Measurements from ENCODE around the gene UNC13C. TPM values are rescaled to one million over a fixed set of nuclear protein-coding genes. Genes with fewer than 3 reads are reported as not detected.

The UNC13C gene
- polyA plus RNA-seq, 1 donor from 2014 or later = 4.0 TPM

DNA sequence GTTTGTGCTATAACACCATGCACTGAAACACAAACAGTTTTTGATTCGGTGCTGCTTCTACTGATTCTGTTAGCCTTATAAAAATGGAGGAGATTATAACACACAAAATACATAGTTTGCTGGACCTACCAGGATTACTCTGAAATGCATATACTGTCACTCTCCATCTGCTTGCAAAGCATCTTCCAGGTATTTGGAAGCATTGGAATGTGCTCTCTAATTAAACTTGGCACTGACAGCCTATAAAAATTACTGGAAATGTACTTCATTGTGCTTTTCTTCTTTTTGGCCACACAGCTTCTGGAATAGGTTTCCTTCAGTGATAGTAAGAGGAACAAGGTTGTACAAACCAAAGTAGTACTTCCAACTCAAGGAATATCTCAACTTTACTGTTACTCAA lies 376.1 kb downstream of the UNC13C start:
- no peaks in the 10 kb centered on the region for H3F3A ChIP-seq (ENCODE audit: insufficient read depth, low read length, poor library complexity, severe bottlenecking)
- no peak overlapping the region for H2AFZ ChIP-seq (ENCODE audit: low read depth, low read length)
- TF ChIP-seq EP300 (conservative IDR thresholded peaks at IDR 0.05; ENCODE audit: poor library complexity, severe bottlenecking) (no peak), SMC3 (conservative IDR thresholded peaks at IDR 0.05; ENCODE audit: poor library complexity) (no peak), TAF1 (IDR thresholded peaks at IDR 0.05; ENCODE audit: low read depth) (no peak), RAD21 (conservative IDR thresholded peaks at IDR 0.05) (no peak), EZH2 (IDR thresholded peaks at IDR 0.05; ENCODE audit: borderline replicate concordance, insufficient read depth, low read length, poor library complexity, severe bottlenecking) (no peak), MXI1 (conservative IDR thresholded peaks at IDR 0.05; ENCODE audit: poor library complexity, severe bottlenecking) (no peak), POLR2AphosphoS5 (IDR thresholded peaks at IDR 0.05) (no peak)
- TF ChIP-seq, protein P1, sequence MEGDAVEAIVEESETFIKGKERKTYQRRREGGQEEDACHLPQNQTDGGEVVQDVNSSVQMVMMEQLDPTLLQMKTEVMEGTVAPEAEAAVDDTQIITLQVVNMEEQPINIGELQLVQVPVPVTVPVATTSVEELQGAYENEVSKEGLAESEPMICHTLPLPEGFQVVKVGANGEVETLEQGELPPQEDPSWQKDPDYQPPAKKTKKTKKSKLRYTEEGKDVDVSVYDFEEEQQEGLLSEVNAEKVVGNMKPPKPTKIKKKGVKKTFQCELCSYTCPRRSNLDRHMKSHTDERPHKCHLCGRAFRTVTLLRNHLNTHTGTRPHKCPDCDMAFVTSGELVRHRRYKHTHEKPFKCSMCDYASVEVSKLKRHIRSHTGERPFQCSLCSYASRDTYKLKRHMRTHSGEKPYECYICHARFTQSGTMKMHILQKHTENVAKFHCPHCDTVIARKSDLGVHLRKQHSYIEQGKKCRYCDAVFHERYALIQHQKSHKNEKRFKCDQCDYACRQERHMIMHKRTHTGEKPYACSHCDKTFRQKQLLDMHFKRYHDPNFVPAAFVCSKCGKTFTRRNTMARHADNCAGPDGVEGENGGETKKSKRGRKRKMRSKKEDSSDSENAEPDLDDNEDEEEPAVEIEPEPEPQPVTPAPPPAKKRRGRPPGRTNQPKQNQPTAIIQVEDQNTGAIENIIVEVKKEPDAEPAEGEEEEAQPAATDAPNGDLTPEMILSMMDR (IDR thresholded peaks at IDR 0.05; ENCODE audit: poor library complexity, severe bottlenecking) = no peak
- TF ChIP-seq, protein P2, sequence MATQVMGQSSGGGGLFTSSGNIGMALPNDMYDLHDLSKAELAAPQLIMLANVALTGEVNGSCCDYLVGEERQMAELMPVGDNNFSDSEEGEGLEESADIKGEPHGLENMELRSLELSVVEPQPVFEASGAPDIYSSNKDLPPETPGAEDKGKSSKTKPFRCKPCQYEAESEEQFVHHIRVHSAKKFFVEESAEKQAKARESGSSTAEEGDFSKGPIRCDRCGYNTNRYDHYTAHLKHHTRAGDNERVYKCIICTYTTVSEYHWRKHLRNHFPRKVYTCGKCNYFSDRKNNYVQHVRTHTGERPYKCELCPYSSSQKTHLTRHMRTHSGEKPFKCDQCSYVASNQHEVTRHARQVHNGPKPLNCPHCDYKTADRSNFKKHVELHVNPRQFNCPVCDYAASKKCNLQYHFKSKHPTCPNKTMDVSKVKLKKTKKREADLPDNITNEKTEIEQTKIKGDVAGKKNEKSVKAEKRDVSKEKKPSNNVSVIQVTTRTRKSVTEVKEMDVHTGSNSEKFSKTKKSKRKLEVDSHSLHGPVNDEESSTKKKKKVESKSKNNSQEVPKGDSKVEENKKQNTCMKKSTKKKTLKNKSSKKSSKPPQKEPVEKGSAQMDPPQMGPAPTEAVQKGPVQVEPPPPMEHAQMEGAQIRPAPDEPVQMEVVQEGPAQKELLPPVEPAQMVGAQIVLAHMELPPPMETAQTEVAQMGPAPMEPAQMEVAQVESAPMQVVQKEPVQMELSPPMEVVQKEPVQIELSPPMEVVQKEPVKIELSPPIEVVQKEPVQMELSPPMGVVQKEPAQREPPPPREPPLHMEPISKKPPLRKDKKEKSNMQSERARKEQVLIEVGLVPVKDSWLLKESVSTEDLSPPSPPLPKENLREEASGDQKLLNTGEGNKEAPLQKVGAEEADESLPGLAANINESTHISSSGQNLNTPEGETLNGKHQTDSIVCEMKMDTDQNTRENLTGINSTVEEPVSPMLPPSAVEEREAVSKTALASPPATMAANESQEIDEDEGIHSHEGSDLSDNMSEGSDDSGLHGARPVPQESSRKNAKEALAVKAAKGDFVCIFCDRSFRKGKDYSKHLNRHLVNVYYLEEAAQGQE (IDR thresholded peaks at IDR 0.05; ENCODE audit: borderline replicate concordance) = no peak
- H3K9me3 ChIP-seq (ENCODE audit: low read length) = no peaks in the 10 kb centered on the region
- no peaks in the 10 kb centered on the region for H3K9me2 ChIP-seq (ENCODE audit: insufficient read depth, low read length)
- no peaks in the 10 kb centered on the region for H4K20me1 ChIP-seq (ENCODE audit: insufficient read depth)
- no peak overlapping the region for H3K27ac ChIP-seq (ENCODE audit: low read length)
- H3K27me3 ChIP-seq (ENCODE audit: insufficient read depth, low read depth, low read length) = no peaks in the 10 kb centered on the region
- H3K4me2 ChIP-seq (ENCODE audit: low read length) = no peak overlapping the region
- H3K4me3 ChIP-seq (ENCODE audit: low read length) = no peak overlapping the region
- no peaks in the 10 kb centered on the region for H3K79me2 ChIP-seq (replicated peaks; ENCODE audit: insufficient read depth, low read length)
- no peak overlapping the region for H3K9ac ChIP-seq (ENCODE audit: low read length)
- no peaks in the 10 kb centered on the region for H3K36me3 ChIP-seq (ENCODE audit: insufficient read depth, low read length)

DNA sequence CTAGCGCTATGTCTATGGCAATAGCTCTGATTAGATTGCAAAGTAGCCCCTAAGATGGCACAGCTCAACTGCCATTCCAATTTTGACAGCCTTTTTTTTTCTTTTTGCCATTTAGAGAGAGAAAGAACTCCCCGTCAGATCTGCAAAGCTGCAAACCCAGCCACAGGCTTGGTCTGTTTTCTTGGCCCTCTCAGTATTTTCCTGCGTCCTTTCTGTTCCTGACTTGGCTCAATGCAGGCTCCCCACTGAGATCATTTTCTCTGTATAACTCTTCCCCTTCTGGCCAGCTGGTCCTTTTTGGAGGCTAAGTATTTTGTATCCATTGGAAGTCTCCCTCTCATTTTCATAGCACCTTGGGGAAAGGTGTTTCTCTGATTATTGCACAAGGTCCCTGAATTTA lies 386.7 kb downstream of the UNC13C start:
- no peak overlapping the region for H3K9ac ChIP-seq (ENCODE audit: low read length)
- H3K27ac ChIP-seq (ENCODE audit: low read length) = no peak overlapping the region
- H3K36me3 ChIP-seq (ENCODE audit: insufficient read depth, low read length) = no peaks in the 10 kb centered on the region
- H2AFZ ChIP-seq (ENCODE audit: low read depth, low read length) = no peak overlapping the region
- H3F3A ChIP-seq (ENCODE audit: insufficient read depth, low read length, poor library complexity, severe bottlenecking) = no peaks in the 10 kb centered on the region
- no peaks in the 10 kb centered on the region for H3K9me3 ChIP-seq (ENCODE audit: low read length)
- H3K4me3 ChIP-seq (ENCODE audit: low read length) = no peak overlapping the region
- TF ChIP-seq TAF1 (IDR thresholded peaks at IDR 0.05; ENCODE audit: low read depth) (no peak), SMC3 (conservative IDR thresholded peaks at IDR 0.05; ENCODE audit: poor library complexity) (no peak), EZH2 (IDR thresholded peaks at IDR 0.05; ENCODE audit: borderline replicate concordance, insufficient read depth, low read length, poor library complexity, severe bottlenecking) (no peak), POLR2AphosphoS5 (IDR thresholded peaks at IDR 0.05) (no peak), EP300 (conservative IDR thresholded peaks at IDR 0.05; ENCODE audit: poor library complexity, severe bottlenecking) (no peak), MXI1 (conservative IDR thresholded peaks at IDR 0.05; ENCODE audit: poor library complexity, severe bottlenecking) (no peak), RAD21 (conservative IDR thresholded peaks at IDR 0.05) (no peak)
- TF ChIP-seq, protein P1 (IDR thresholded peaks at IDR 0.05; ENCODE audit: poor library complexity, severe bottlenecking) = no peak
- TF ChIP-seq, protein P2 (IDR thresholded peaks at IDR 0.05; ENCODE audit: borderline replicate concordance) = no peak
- no peaks in the 10 kb centered on the region for H4K20me1 ChIP-seq (ENCODE audit: insufficient read depth)
- no peaks in the 10 kb centered on the region for H3K27me3 ChIP-seq (ENCODE audit: insufficient read depth, low read depth, low read length)
- H3K9me2 ChIP-seq (ENCODE audit: insufficient read depth, low read length) = no peaks in the 10 kb centered on the region
- H3K4me2 ChIP-seq (ENCODE audit: low read length) = no peak overlapping the region
- no peaks in the 10 kb centered on the region for H3K79me2 ChIP-seq (replicated peaks; ENCODE audit: insufficient read depth, low read length)

Data from neural cell (in vitro differentiated cells).